ENCODE data around the gene TSC22D2. TPM values are rescaled to one million over a fixed set of nuclear protein-coding genes. Genes with fewer than 3 reads are reported as not detected.

The TSC22D2 gene
- total RNA-seq, 1 donor from 2014 or later, result 64.4 TPM

GRCh38 chr3:150458001-150458400, 49.9 kb downstream of the TSC22D2 start:
- no peak overlapping the region for H3K27ac Mint-ChIP-seq
- TF ChIP-seq, protein P1, sequence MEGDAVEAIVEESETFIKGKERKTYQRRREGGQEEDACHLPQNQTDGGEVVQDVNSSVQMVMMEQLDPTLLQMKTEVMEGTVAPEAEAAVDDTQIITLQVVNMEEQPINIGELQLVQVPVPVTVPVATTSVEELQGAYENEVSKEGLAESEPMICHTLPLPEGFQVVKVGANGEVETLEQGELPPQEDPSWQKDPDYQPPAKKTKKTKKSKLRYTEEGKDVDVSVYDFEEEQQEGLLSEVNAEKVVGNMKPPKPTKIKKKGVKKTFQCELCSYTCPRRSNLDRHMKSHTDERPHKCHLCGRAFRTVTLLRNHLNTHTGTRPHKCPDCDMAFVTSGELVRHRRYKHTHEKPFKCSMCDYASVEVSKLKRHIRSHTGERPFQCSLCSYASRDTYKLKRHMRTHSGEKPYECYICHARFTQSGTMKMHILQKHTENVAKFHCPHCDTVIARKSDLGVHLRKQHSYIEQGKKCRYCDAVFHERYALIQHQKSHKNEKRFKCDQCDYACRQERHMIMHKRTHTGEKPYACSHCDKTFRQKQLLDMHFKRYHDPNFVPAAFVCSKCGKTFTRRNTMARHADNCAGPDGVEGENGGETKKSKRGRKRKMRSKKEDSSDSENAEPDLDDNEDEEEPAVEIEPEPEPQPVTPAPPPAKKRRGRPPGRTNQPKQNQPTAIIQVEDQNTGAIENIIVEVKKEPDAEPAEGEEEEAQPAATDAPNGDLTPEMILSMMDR (conservative IDR thresholded peaks at IDR 0.05), result no peak
- peaks cover 37% of the 10 kb centered on the region for H3K36me3 Mint-ChIP-seq
- H3K4me1 Mint-ChIP-seq (ENCODE audit: unreplicated experiment), result peaks cover 27% of the 10 kb centered on the region
- no peaks in the 10 kb centered on the region for H3K9me3 Mint-ChIP-seq
- no peak overlapping the region for H3K4me3 Mint-ChIP-seq
- no peak for DNase-seq (ENCODE audit: extremely low spot score, unreplicated experiment)
- no peaks in the 10 kb centered on the region for H3K27me3 Mint-ChIP-seq

DNA sequence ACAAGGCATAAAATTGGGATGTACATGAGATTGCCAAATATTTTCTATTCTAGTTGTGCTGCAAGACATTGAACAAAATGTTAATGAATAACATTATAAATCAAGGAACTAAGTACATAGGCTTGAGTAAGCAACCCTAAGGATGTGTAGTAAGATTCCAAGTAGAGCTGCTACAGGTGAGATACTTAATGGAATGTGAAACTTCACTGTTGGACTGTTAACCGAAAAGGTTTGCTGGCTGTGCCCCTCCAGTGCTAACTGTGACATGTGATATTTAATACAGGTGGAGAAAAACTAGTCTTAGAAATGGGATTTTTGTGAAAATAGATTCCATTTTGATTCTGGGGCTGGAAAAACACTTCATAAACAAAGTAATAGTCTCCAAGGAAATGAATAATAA, 52.4 kb downstream of the TSC22D2 start:
- H3K36me3 Mint-ChIP-seq, result peaks cover 33% of the 10 kb centered on the region
- H3K27ac Mint-ChIP-seq, result peak overlapping the region; percentile 35
- H3K9me3 Mint-ChIP-seq, result no peaks in the 10 kb centered on the region
- TF ChIP-seq, protein P1 (conservative IDR thresholded peaks at IDR 0.05), result no peak
- H3K4me1 Mint-ChIP-seq (ENCODE audit: unreplicated experiment), result peaks cover 19% of the 10 kb centered on the region
- H3K4me3 Mint-ChIP-seq, result no peak overlapping the region
- no peaks in the 10 kb centered on the region for H3K27me3 Mint-ChIP-seq
- no peak for DNase-seq (ENCODE audit: extremely low spot score, unreplicated experiment)

DNA sequence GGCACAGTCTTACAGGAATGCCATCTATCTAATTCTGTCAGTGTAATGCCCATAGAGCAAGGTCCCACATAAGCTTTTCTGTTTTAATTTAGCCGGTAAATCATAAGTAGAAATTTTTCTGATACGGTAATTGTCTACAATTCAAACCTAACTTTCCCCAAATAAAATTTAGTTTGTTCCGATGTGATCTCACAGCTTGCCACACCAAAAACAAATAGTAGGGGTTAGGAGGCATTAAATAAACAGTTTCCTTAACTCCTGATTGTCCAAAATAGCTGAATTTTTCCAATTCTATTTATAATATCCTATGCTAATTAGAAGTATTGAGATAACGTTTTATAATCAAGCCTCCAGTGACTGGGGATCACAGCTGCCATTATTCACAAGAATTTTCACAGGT, 53.3 kb downstream of the TSC22D2 start:
- H3K9me3 Mint-ChIP-seq, result no peaks in the 10 kb centered on the region
- TF ChIP-seq, protein P1 (conservative IDR thresholded peaks at IDR 0.05), result no peak
- H3K27ac Mint-ChIP-seq, result peak overlapping the region; percentile 35
- peaks cover 34% of the 10 kb centered on the region for H3K36me3 Mint-ChIP-seq
- DNase-seq (ENCODE audit: extremely low spot score, unreplicated experiment), result no peak
- peaks cover 19% of the 10 kb centered on the region for H3K4me1 Mint-ChIP-seq (ENCODE audit: unreplicated experiment)
- H3K27me3 Mint-ChIP-seq, result no peaks in the 10 kb centered on the region
- H3K4me3 Mint-ChIP-seq, result no peak overlapping the region

DNA sequence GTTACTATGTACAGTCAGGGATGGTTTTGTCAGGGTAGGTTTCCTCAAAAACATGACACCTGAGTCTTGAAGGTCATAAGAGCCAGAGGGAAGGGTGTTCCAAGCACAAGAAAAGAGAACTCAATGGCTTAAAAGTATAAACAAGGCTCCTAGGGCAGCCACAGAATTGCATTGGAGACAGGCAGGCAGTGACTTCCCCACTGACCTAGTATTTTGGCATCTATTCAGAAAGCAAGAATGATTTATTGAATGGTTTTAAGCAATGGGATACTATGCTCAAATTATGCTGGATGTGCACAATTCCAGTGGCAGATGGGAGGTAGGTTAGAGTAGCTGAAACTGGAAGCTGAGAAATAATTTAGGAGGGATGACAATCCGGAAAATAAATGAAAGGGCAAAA, 54.0 kb downstream of the TSC22D2 start:
- Mint-ChIP-seq H3K27me3 (no peaks in the 10 kb centered on the region), H3K4me1 (ENCODE audit: unreplicated experiment) (peaks cover 19% of the 10 kb centered on the region), H3K36me3 (peaks cover 33% of the 10 kb centered on the region), H3K4me3 (no peak overlapping the region), H3K27ac (peak overlapping the region; percentile 77), H3K9me3 (no peaks in the 10 kb centered on the region)
- TF ChIP-seq, protein P1 (conservative IDR thresholded peaks at IDR 0.05), result no peak
- no peak for DNase-seq (ENCODE audit: extremely low spot score, unreplicated experiment)

DNA sequence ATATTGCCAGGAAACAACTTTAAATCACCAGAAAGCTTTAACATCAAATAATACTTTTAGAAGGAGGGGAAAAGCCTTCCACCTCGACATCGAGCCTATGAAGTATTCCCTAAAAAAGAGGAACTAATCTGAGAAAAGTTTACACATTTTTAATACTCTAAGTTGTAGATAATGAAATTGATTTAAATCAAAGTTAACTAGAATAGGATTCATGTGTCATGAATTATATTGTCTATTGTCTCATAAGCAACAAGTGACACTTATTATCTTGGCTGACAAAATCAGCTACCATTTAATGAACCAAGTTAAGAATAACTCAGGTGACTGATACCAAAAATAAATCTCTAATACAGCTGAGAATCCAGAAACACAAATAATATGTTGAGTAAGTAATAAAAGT, 56.6 kb downstream of the TSC22D2 start:
- no peak overlapping the region for H3K27ac Mint-ChIP-seq

More for the DNA sequence above, 56.6 kb downstream of the TSC22D2 start:
- Mint-ChIP-seq H3K4me3 (no peak overlapping the region), H3K27me3 (no peaks in the 10 kb centered on the region), H3K9me3 (peaks cover 4% of the 10 kb centered on the region), H3K4me1 (ENCODE audit: unreplicated experiment) (peaks cover 25% of the 10 kb centered on the region), H3K36me3 (peaks cover 17% of the 10 kb centered on the region)
- no peak for DNase-seq (ENCODE audit: extremely low spot score, unreplicated experiment)
- TF ChIP-seq, protein P1 (conservative IDR thresholded peaks at IDR 0.05), result no peak

Measured in type B pancreatic cell (in vitro differentiated cells).